Transverse colon (tissue), 3 donors: ENCODE measurements around the gene PIEZO2.

Experiments used
- POLR2A ChIP-seq: fragments of 450-650 bp; IDR thresholded peaks from one replicate; pipeline ENCODE4 v1.6.1; 2016; ENCODE audit warnings: antibody characterized with exemption, mild to moderate bottlenecking, moderate library complexity
- TF ChIP-seq, protein P1 (sequence below), 5 experiments: fragments of 200-600 bp in 3 of 5; fragments of 450-650 bp in 2 of 5; sonication (generic) in 3 of 5; IDR thresholded peaks; 1 replicate in 2 of 5; 2 replicates in 3 of 5; pipeline ENCODE4 v1.5.1; 2016 to 2017; ENCODE audit warnings: antibody characterized with exemption in 5 of 5, inconsistent platforms in 3 of 5, mild to moderate bottlenecking in 2 of 5, moderate library complexity in 1 of 5

DNA sequence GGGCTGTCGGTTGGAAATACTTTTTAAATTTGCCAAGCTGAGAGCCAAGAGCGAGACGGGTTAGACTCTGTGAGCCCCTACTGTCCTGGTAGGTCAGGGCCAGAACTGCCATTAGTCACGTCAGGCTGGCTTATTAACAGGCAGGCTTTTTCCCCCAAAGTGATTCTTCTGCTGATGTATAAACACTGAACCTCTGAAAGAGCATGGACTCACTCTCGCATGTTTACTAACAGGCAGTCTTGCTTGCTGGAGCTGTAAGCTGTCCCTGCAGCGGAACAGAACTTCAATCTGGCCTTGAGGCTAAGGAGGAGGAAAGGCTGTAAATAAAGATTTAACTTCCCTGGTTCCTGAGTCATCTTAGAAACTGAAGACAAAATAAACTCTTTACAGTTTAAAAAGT lies 288.4 kb downstream of the PIEZO2 start:
- TF ChIP-seq, protein P1, sequence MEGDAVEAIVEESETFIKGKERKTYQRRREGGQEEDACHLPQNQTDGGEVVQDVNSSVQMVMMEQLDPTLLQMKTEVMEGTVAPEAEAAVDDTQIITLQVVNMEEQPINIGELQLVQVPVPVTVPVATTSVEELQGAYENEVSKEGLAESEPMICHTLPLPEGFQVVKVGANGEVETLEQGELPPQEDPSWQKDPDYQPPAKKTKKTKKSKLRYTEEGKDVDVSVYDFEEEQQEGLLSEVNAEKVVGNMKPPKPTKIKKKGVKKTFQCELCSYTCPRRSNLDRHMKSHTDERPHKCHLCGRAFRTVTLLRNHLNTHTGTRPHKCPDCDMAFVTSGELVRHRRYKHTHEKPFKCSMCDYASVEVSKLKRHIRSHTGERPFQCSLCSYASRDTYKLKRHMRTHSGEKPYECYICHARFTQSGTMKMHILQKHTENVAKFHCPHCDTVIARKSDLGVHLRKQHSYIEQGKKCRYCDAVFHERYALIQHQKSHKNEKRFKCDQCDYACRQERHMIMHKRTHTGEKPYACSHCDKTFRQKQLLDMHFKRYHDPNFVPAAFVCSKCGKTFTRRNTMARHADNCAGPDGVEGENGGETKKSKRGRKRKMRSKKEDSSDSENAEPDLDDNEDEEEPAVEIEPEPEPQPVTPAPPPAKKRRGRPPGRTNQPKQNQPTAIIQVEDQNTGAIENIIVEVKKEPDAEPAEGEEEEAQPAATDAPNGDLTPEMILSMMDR (IDR thresholded peaks at IDR 0.05) = no peak
- TF ChIP-seq POLR2A = no peak
